BE2C (cell line): ENCODE data around the gene ADRA2B.

Source experiments
- DNase-seq: peaks from one replicate; pipeline ENCODE4 v3.0.0-alpha.2; 2020
- H3K27me3 ChIP-seq: fragments of 250-450 bp; sonication (Bioruptor Pico); 2 replicates; pipeline ENCODE4 v1.5.1; 2020; ENCODE audit warnings: mild to moderate bottlenecking
- H3K36me3 ChIP-seq: fragments of 250-450 bp; sonication (Bioruptor Pico); 2 replicates; pipeline ENCODE4 v1.5.1; 2020; ENCODE audit warnings: mild to moderate bottlenecking
- H3K4me1 ChIP-seq: fragments of 250-450 bp; sonication (Bioruptor Pico); 2 replicates; pipeline ENCODE4 v1.5.1; 2020
- H3K4me3 ChIP-seq: 2 replicates; pipeline ENCODE4 v1.5.1; 2011; ENCODE audit warnings: low read depth, low read length
- H3K9me3 ChIP-seq: fragments of 250-450 bp; sonication (Bioruptor Pico); 2 replicates; pipeline ENCODE4 v1.5.1; 2020
- TF ChIP-seq, protein P1 (sequence below): IDR thresholded peaks from 2 replicates; pipeline ENCODE4 v1.5.1; 2012; ENCODE audit warnings: mild to moderate bottlenecking, low read depth, low read length

ADRA2B gene

DNA sequence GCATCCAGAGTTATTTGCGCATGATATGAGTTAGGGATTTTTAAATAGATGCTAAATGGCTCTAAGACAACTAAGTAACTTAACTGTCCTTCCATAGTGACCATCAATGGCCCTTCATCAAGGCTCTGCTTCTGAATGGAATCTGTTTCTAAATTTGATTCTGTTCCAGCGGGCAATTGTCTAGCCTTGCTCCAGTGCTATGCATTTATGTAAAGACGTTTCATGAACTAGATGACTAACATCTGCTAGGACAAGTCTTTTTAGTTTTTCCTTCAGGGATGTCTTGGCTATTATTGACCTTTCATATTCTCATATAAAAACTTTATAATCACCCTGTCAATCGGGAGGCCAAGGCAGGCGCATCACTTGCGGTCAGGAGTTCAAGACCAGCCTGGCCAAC, 12.1 kb upstream of the ADRA2B start:
- Histone ChIP-seq H3K9me3 (no peaks in the 10 kb centered on the region), H3K36me3 (no peaks in the 10 kb centered on the region), H3K4me1 (no peaks in the 10 kb centered on the region), H3K4me3 (no peak overlapping the region), H3K27me3 (no peaks in the 10 kb centered on the region)
- TF ChIP-seq, protein P1, sequence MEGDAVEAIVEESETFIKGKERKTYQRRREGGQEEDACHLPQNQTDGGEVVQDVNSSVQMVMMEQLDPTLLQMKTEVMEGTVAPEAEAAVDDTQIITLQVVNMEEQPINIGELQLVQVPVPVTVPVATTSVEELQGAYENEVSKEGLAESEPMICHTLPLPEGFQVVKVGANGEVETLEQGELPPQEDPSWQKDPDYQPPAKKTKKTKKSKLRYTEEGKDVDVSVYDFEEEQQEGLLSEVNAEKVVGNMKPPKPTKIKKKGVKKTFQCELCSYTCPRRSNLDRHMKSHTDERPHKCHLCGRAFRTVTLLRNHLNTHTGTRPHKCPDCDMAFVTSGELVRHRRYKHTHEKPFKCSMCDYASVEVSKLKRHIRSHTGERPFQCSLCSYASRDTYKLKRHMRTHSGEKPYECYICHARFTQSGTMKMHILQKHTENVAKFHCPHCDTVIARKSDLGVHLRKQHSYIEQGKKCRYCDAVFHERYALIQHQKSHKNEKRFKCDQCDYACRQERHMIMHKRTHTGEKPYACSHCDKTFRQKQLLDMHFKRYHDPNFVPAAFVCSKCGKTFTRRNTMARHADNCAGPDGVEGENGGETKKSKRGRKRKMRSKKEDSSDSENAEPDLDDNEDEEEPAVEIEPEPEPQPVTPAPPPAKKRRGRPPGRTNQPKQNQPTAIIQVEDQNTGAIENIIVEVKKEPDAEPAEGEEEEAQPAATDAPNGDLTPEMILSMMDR = no peak
- DNase-seq = no peak

DNA sequence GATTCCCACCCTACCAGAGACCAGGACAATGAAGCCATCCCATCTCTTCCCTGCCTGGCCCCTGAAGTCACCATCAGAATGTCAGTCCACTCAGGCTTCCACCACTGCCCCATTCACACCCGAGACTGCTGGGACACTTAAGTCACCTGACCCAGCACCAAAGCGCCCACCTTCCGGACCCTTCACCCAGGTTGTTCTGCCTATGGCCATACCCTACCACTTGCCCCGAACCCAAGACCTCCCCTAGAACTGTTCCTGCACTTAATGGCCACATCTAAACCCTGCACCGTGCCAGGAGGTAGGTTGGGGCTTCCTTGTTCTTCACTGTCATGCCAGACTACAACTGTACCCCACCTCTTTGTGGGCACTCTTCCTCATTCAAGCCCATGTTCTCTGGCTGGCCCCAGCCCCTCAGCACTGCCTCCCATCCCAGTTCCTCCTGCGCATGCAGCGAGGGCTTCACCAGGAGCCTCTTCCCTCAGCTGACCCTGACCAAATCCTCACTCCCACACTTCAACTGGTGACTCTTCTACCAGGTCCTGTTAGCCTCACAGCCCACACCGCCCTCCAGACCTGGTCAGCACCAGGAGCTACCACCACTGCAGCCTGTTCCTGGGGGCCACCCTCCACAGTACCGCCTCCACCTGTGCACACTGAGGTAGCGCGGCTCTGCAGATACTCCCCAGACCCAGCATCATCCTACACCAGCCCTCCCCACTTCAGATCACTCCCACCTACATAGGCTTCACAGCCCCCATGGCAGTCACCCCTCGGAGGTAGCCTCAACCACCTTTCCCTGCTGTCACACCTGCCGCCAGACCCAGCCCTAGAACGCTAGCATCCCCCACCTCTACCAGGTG, 8.3 kb upstream of the ADRA2B start:
- H3K27me3 ChIP-seq = no peaks in the 10 kb centered on the region
- H3K4me3 ChIP-seq = no peak overlapping the region
- no peaks in the 10 kb centered on the region for H3K4me1 ChIP-seq

DNA sequence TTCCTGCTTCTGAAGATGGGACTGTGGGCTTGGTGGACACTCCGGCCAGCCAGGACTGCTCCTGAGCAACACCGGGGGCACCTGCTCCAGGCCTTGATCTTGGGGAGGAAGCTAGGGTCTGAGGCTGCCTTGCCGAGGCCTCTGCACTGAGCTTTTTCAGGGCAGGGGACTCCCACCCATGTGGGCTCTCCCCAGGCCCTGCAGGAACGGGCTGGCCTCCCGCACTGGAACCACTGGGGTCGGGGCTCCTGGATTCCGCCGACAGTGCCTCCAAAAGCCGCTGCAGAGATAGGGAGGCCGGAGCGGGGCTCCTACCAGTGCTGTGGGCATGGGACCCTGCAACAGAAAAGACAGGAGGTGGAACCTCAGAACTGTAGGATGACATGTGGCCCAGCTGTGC, 7.6 kb upstream of the ADRA2B start:
- DNase-seq = no peak
- H3K4me1 ChIP-seq = no peaks in the 10 kb centered on the region
- H3K27me3 ChIP-seq = no peaks in the 10 kb centered on the region
- no peaks in the 10 kb centered on the region for H3K9me3 ChIP-seq
- H3K4me3 ChIP-seq = no peak overlapping the region
- TF ChIP-seq, protein P1 = no peak
- H3K36me3 ChIP-seq = no peaks in the 10 kb centered on the region

More for the DNA sequence above, 8.3 kb upstream of the ADRA2B start:
- no peaks in the 10 kb centered on the region for H3K36me3 ChIP-seq
- DNase-seq = no peak
- TF ChIP-seq, protein P1 = no peak
- H3K9me3 ChIP-seq = no peaks in the 10 kb centered on the region

DNA sequence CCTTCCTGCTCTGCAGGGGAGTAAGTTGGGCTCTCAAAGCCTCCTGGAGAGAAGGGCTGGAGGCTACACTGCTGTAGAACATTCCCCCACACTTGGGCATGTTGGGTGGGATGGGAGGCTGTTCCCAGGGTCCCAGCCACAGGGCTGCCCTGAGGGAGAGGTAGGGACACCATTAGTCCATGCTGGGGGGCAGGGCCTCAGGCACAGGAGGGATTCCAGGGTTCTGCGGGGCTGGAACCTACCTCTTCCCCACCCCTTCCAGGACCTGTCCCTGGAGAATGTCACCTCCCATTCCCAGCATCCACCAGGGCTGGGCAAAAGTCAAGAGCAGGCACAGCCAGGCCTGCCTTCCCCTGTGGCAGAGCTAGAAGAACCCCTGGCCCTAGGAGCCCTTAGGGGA, 6.9 kb upstream of the ADRA2B start:
- TF ChIP-seq, protein P1 = no peak
- Histone ChIP-seq H3K9me3 (no peaks in the 10 kb centered on the region), H3K4me3 (no peak overlapping the region), H3K4me1 (no peaks in the 10 kb centered on the region), H3K27me3 (no peaks in the 10 kb centered on the region), H3K36me3 (no peaks in the 10 kb centered on the region)
- DNase-seq = no peak

DNA sequence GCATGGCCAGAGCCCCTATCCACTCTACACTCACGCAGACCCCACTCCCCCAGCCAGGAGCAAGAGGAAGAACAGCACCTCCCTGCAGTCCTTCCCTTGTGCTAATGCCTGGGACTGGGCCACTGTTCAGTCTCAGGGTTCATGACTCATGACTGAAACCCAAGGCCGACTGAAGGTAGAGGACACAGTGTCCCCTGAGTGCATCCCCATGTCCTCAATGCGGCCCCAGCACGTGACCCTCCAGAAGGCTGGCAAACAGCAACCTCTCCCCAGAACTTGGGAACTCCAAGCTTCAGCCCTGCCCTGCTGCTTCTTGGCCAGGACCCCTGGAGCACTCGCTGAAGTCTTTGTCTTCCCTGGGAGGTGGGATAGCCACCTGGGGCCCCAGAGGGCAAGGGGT, 6.0 kb upstream of the ADRA2B start:
- Histone ChIP-seq H3K4me1 (no peaks in the 10 kb centered on the region), H3K36me3 (no peaks in the 10 kb centered on the region), H3K9me3 (no peaks in the 10 kb centered on the region), H3K4me3 (no peak overlapping the region), H3K27me3 (no peaks in the 10 kb centered on the region)
- no peak for DNase-seq
- TF ChIP-seq, protein P1 = no peak

DNA sequence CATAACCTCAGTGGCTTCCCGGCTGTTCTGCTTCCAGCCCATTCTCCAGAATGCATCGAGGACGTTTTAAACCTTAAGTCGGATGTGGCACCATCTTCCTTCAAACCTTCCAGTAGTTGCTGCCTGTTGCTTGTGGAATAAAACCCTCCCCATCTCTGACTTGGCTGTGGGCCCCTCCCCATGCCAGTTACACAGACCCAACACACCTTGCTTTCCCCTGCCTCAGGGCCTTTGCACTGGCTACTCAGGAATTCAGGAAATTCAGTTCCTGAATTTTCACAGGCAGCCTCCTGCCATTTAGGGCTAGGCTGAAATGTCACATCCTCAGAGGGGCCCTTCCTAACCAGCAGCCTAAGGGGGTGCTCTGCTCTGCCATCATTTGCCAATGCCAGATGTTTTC, 5.0 kb upstream of the ADRA2B start:
- Histone ChIP-seq H3K9me3 (no peaks in the 10 kb centered on the region), H3K36me3 (no peaks in the 10 kb centered on the region), H3K4me3 (no peak overlapping the region), H3K4me1 (no peaks in the 10 kb centered on the region), H3K27me3 (no peaks in the 10 kb centered on the region)
- no peak for DNase-seq
- TF ChIP-seq, protein P1 = no peak
